ENCODE results near the gene MLF2. TPM values are rescaled to one million over a fixed set of nuclear protein-coding genes. Genes with fewer than 3 reads are reported as not detected.

Gene MLF2
- total RNA-seq, 4 donors from 2014 or later, result 105 to 181 (median 165) TPM

DNA sequence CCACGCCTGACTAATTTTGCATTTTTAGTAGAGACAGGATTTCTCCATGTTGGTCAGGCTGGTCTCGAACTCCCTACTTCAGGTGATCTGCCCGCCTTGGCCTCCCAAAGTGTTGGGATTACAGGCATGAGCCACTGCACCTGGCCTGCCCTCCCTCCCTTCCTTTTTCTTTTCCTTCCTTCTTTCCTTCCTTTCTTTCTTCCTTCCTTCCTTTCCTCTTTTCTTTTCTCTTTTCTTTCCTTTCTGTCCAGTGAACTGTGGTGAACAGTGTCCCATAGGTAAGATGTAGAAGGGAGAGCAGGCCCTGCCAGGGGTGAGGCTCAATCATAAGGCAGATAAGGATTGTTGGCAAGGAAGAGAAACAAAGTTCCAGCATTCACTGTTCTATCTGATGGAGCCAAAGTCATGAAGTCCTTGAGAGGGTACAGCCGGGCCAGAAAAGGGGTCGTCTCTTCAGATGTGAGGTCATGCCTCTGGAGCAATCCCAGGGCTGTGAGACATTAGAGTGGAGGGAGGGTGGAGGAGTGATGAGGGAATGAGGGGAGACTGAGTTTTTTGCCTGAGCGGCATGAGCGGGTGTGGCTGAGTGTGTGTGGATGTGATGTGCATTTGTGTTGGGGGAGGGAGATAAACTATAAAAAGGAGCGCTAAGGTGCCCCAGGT, 4.2 kb upstream of the MLF2 start:
- Histone ChIP-seq H3K9me3 (no peaks in the 10 kb centered on the region), H3K27ac (no peak overlapping the region), H3K36me3 (no peaks in the 10 kb centered on the region), H3K4me3 (no peak overlapping the region), H3K4me1 (peaks cover 4 to 6% of the 10 kb centered on the region in 2 donors), H3K27me3 (no peaks in the 10 kb centered on the region)
- intact Hi-C loops (cut with DNase I; ENCODE audit: low total_unique reads), result no loop called here
- DNase-seq (no peak), ATAC-seq (no peak)
- in situ Hi-C loops (cut with MboI; ENCODE audit: low sequenced_read_pairs in 4 of 4), result no loop called here
- TF ChIP-seq, protein P1, sequence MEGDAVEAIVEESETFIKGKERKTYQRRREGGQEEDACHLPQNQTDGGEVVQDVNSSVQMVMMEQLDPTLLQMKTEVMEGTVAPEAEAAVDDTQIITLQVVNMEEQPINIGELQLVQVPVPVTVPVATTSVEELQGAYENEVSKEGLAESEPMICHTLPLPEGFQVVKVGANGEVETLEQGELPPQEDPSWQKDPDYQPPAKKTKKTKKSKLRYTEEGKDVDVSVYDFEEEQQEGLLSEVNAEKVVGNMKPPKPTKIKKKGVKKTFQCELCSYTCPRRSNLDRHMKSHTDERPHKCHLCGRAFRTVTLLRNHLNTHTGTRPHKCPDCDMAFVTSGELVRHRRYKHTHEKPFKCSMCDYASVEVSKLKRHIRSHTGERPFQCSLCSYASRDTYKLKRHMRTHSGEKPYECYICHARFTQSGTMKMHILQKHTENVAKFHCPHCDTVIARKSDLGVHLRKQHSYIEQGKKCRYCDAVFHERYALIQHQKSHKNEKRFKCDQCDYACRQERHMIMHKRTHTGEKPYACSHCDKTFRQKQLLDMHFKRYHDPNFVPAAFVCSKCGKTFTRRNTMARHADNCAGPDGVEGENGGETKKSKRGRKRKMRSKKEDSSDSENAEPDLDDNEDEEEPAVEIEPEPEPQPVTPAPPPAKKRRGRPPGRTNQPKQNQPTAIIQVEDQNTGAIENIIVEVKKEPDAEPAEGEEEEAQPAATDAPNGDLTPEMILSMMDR (IDR thresholded peaks at IDR 0.05 in 4 of 5, conservative IDR thresholded peaks at IDR 0.05 in 1 of 5), result no peak
- TF ChIP-seq POLR2A (IDR thresholded peaks at IDR 0.05), result no peak

DNA sequence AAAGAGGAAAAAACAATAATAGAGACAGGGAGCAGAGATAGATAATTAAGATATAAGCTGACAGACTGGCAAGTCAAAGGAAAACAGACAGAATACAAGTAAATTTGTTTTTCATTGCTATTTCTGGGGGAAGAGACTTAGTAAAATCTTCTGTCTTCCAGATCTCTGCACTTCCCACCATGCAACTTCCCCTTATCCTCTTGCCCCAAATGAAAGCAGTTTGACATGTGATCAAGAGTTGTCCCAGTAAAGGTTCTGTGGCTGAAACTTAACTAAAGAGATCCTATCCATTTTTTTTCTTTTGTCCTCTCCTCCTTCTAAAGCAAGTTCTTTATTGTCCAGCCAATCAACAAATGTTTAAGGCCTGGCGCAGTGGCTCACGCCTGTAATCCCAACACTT, 1.5 kb upstream of the MLF2 start:
- H3K27ac ChIP-seq, result peak overlapping the region in 3 of 4 donors; percentile 97 to 100 (median 99)
- H3K9me3 ChIP-seq, result no peaks in the 10 kb centered on the region
- TF ChIP-seq, protein P1 (IDR thresholded peaks at IDR 0.05 in 4 of 5, conservative IDR thresholded peaks at IDR 0.05 in 1 of 5), result no peak
- TF ChIP-seq POLR2A (IDR thresholded peaks at IDR 0.05), result peak in 1 of 2 donors; percentile 6
- ATAC-seq (no peak), DNase-seq (no peak)
- intact Hi-C loops (cut with DNase I; ENCODE audit: low total_unique reads) (loop anchor here (5.0 kb wide), 2 partner anchors 73 to 263 kb away; partner anchors contain the start of genes LPCAT3 and P3H3), in situ Hi-C loops (cut with MboI; ENCODE audit: low sequenced_read_pairs in 4 of 4) (no loop called here)
- H3K27me3 ChIP-seq, result no peaks in the 10 kb centered on the region
- no peak overlapping the region for H3K4me3 ChIP-seq
- H3K4me1 ChIP-seq, result peaks cover 10 to 12% of the 10 kb centered on the region in 2 donors
- peaks cover 2 to 26% of the 10 kb centered on the region in 2 donors for H3K36me3 ChIP-seq

DNA sequence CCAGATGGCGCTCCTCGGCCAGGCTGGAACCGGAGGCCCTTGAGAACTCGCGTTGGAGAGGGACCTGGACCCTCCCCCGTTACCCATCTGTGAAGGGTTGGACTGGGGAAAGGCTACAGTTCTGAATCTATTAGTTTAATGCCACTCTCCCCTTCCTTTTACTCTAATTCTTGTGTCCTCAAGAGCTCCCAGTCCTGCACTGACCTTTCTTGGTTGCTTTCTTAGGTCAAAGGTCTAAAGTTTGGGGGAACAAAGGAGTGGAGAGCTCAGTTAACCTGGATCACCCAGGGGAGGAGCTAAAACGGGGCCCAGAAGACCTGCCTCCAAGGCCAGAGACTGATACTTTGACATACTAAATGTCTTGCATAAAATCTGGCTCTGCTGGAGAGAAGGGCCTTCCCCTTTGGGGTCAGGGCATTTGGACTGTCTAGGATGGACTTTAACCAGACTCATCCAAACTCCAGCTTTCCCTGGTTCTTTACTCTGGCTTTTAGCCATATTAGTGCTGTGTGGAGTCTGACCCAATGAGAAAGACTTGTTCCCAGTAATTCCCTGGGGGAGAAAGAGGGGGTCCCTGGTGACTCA, 923 bp upstream of the MLF2 start:
- Histone ChIP-seq H3K36me3 (peaks cover 2 to 32% of the 10 kb centered on the region in 2 donors), H3K9me3 (no peaks in the 10 kb centered on the region), H3K27ac (peak overlapping the region; percentile 89 to 100 (median 98)), H3K27me3 (no peaks in the 10 kb centered on the region), H3K4me3 (peak overlapping the region in 1 of 4 donors; percentile 94), H3K4me1 (peaks cover 10 to 12% of the 10 kb centered on the region in 2 donors)
- in situ Hi-C loops (cut with MboI; ENCODE audit: low sequenced_read_pairs in 4 of 4), result no loop called here
- TF ChIP-seq, protein P1 (IDR thresholded peaks at IDR 0.05 in 4 of 5, conservative IDR thresholded peaks at IDR 0.05 in 1 of 5), result peak; percentile 20 to 98 (median 97)
- no peak for TF ChIP-seq POLR2A (IDR thresholded peaks at IDR 0.05)
- ATAC-seq (no peak), DNase-seq (no peak)
- intact Hi-C loops (cut with DNase I; ENCODE audit: low total_unique reads), result loop anchor here (1.0 to 5.0 kb wide), 8 partner anchors 12 to 263 kb away; partner anchors contain the start of genes CDCA3, COPS7A, LPCAT3 and P3H3

DNA sequence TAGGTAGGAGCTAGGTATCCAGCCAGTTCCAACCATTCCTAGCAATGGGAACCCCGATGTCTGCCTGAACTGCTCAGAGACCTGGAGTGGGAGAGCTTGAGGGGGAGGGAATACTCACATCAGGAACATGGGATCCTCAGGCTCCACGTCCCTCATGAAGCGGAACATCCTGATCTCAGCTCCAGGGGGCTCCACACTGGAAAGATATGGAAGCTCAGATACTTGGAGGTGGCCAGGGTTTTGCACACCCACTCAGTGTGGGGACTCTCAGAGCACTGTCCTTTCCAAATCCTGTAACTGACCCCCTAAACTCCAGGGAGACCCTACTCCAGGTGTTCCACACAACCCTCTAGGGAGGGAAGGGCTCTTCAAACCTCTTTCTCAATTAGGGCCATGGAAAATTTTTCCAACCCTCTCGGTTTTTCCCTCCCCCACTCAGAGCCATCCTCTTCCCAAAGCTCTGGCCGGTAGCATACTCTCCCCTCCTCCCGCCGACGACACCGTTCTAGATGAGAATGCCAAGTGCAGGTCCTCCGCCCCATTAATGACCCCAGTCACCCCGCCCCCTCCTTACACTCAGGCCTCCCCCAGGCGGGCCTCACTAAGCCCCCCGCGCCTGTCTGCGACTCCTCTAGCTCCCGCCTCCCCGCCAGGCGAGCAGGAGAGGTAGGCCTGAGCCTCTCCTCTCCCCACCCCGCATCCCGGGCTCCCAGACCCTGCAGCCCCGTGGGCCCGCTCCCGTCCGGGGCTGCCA, 597 bp downstream of the MLF2 start:
- intact Hi-C loops (cut with DNase I; ENCODE audit: low total_unique reads) (loop anchor here (5.0 kb wide), 2 partner anchors 75 to 265 kb away; partner anchors contain the start of genes LPCAT3 and P3H3), in situ Hi-C loops (cut with MboI; ENCODE audit: low sequenced_read_pairs in 4 of 4) (no loop called here)
- H3K27me3 ChIP-seq, result no peaks in the 10 kb centered on the region
- TF ChIP-seq, protein P1 (IDR thresholded peaks at IDR 0.05 in 4 of 5, conservative IDR thresholded peaks at IDR 0.05 in 1 of 5), result peak in 1 of 5 experiments; percentile 25
- TF ChIP-seq POLR2A (IDR thresholded peaks at IDR 0.05), result no peak
- peak overlapping the region; percentile 67 to 95 (median 92) for H3K4me3 ChIP-seq
- H3K27ac ChIP-seq, result peak overlapping the region; percentile 89 to 100 (median 98)
- H3K4me1 ChIP-seq, result peaks cover 10 to 12% of the 10 kb centered on the region in 2 donors
- ATAC-seq (peak; percentile 3 to 4), DNase-seq (peak in 1 of 2 donors; percentile 43)
- no peaks in the 10 kb centered on the region for H3K9me3 ChIP-seq
- peaks cover 2 to 47% of the 10 kb centered on the region in 2 donors for H3K36me3 ChIP-seq

Measured in gastrocnemius medialis (tissue), 4 donors.